ENCODE measurements around the gene NRP1.

GRCh38 chr10:33198610-33199009, 135.9 kb downstream of the NRP1 start:
- TF ChIP-seq POLR2A (IDR thresholded peaks at IDR 0.05) (no peak), CTCF (IDR thresholded peaks at IDR 0.05) (no peak)
